ENCODE results near the gene RNU6-7. TPM values are rescaled to one million over a fixed set of nuclear protein-coding genes. Genes with fewer than 3 reads are reported as not detected.

Gene RNU6-7
- total and polyA plus RNA-seq, 4 experiments from 2014 or later, result not detected

DNA sequence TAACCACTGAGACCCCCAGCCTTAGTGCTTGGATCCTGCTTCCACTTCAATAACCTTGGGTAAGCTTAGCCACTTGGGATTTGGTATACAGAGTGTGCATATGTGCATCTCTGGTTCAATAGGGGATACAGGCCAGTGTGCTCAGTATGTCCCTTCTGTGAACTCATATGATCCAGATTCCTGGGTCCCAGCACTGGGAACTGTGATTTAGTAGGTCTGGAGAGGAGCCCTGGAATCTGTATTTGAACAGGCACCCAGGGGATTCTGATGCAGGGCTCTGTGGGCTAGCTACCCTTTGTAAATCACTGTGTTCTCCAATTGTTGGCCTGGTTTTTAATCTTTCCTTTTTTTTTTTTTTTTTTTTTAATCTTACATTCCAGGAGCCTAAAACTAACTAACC lies 11.0 kb downstream of the RNU6-7 start:
- no peaks in the 10 kb centered on the region for H3K36me3 ChIP-seq (ENCODE audit: insufficient read depth, low read length)
- Mint-ChIP-seq H3K27me3 (peaks cover 0 to 8% of the 10 kb centered on the region in 2 donors), H3K4me1 (no peaks in the 10 kb centered on the region), H3K36me3 (no peaks in the 10 kb centered on the region), H3K4me3 (no peak overlapping the region), H3K27ac (no peak overlapping the region), H3K9me3 (peaks cover 0 to 2% (median 0%) of the 10 kb centered on the region in 8 donors)
- H3K9me3 ChIP-seq (ENCODE audit: control insufficient read depth in 1 of 2, low read length in 2 of 2), result no peaks in the 10 kb centered on the region
- intact Hi-C loops (cut with micrococcal nuclease), result no loop called here
- H3K27ac ChIP-seq (ENCODE audit: low read depth, low read length), result no peak overlapping the region
- ChIA-PET CTCF (ENCODE audit: partially characterized antibody) (interaction anchor here (1.0 to 1.3 kb wide), 2 partner anchors 31 to 42 kb away, joined by 3 read pairs; no protein-coding TSS in a partner anchor), POLR2A (ENCODE audit: partially characterized antibody) (no interaction called here)
- no peaks in the 10 kb centered on the region for H3K4me1 ChIP-seq (ENCODE audit: insufficient read depth, low read length)
- no peak for DNase-seq
- no peaks in the 10 kb centered on the region for H3K27me3 ChIP-seq (ENCODE audit: insufficient read depth, low read length)
- no peak overlapping the region for H3K4me3 ChIP-seq (ENCODE audit: low read length in 2 of 2)

DNA sequence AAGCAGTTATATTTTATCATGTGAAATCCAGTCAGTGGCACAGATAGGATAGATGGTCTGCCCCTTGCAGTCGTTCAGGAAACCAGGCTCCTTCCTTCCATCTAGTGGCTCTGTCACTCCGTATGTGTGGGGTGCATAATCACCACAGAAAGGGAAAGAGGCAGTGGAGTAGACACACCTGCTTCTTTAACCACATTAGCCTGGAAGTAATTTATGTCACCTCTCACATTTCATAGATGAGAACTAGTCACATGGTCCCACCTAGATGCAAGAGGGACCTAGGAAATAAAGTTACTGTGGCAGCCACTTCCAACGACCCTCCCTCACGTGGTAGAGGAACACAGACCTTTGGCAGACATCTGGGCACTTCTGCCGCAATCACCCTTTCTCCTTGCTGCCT lies 15.5 kb downstream of the RNU6-7 start:
- Mint-ChIP-seq H3K4me3 (no peak overlapping the region), H3K27ac (no peak overlapping the region), H3K27me3 (peaks cover 7 to 11% of the 10 kb centered on the region in 2 donors), H3K4me1 (no peaks in the 10 kb centered on the region), H3K36me3 (no peaks in the 10 kb centered on the region), H3K9me3 (peaks cover 0 to 2% (median 0%) of the 10 kb centered on the region in 8 donors)
- Histone ChIP-seq H3K27me3 (ENCODE audit: insufficient read depth, low read length) (no peaks in the 10 kb centered on the region), H3K4me3 (ENCODE audit: low read length in 2 of 2) (no peak overlapping the region), H3K4me1 (ENCODE audit: insufficient read depth, low read length) (no peaks in the 10 kb centered on the region), H3K27ac (ENCODE audit: low read depth, low read length) (no peak overlapping the region), H3K9me3 (ENCODE audit: control insufficient read depth in 1 of 2, low read length in 2 of 2) (no peaks in the 10 kb centered on the region), H3K36me3 (ENCODE audit: insufficient read depth, low read length) (no peaks in the 10 kb centered on the region)
- POLR2A ChIA-PET (ENCODE audit: partially characterized antibody), result no interaction called here
- DNase-seq, result no peak
- intact Hi-C loops (cut with micrococcal nuclease), result no loop called here
- CTCF ChIA-PET (ENCODE audit: partially characterized antibody), result no interaction called here

GRCh38 chr14:32224737-32225377 lies 23.0 kb downstream of the RNU6-7 start:
- CTCF ChIA-PET (ENCODE audit: partially characterized antibody), result interaction anchor here (1.1 to 1.4 kb wide), 3 partner anchors 17 to 152 kb away, joined by 3 to 4 read pairs (median 3); no protein-coding TSS in a partner anchor
- H3K4me3 ChIP-seq (ENCODE audit: low read length in 2 of 2), result no peak overlapping the region
- H3K4me1 ChIP-seq (ENCODE audit: insufficient read depth, low read length), result no peaks in the 10 kb centered on the region
- DNase-seq, result no peak
- Mint-ChIP-seq H3K4me1 (no peaks in the 10 kb centered on the region), H3K4me3 (no peak overlapping the region), H3K9me3 (no peaks in the 10 kb centered on the region), H3K36me3 (no peaks in the 10 kb centered on the region), H3K27me3 (peaks cover 2 to 6% of the 10 kb centered on the region in 2 donors), H3K27ac (no peak overlapping the region)
- no peaks in the 10 kb centered on the region for H3K9me3 ChIP-seq (ENCODE audit: control insufficient read depth in 1 of 2, low read length in 2 of 2)
- no peaks in the 10 kb centered on the region for H3K36me3 ChIP-seq (ENCODE audit: insufficient read depth, low read length)
- POLR2A ChIA-PET (ENCODE audit: partially characterized antibody), result no interaction called here
- intact Hi-C loops (cut with micrococcal nuclease), result no loop called here
- no peaks in the 10 kb centered on the region for H3K27me3 ChIP-seq (ENCODE audit: insufficient read depth, low read length)
- H3K27ac ChIP-seq (ENCODE audit: low read depth, low read length), result no peak overlapping the region

- Mint-ChIP-seq H3K4me1 (no peaks in the 10 kb centered on the region), H3K36me3 (no peaks in the 10 kb centered on the region), H3K9me3 (no peaks in the 10 kb centered on the region), H3K27ac (peak overlapping the region in 1 of 7 donors; percentile 13), H3K27me3 (peaks cover 2 to 6% of the 10 kb centered on the region in 2 donors), H3K4me3 (no peak overlapping the region)
- no peaks in the 10 kb centered on the region for H3K36me3 ChIP-seq (ENCODE audit: insufficient read depth, low read length)
- no peak overlapping the region for H3K27ac ChIP-seq (ENCODE audit: low read depth, low read length)
- intact Hi-C loops (cut with micrococcal nuclease), result no loop called here
- ChIA-PET POLR2A (ENCODE audit: partially characterized antibody) (no interaction called here), CTCF (ENCODE audit: partially characterized antibody) (interaction anchor here (1.1 to 1.4 kb wide), 2 partner anchors 18 to 152 kb away, joined by 3 to 4 read pairs; no protein-coding TSS in a partner anchor)
- H3K9me3 ChIP-seq (ENCODE audit: control insufficient read depth in 1 of 2, low read length in 2 of 2), result no peaks in the 10 kb centered on the region
- no peaks in the 10 kb centered on the region for H3K4me1 ChIP-seq (ENCODE audit: insufficient read depth, low read length)
- H3K4me3 ChIP-seq (ENCODE audit: low read length in 2 of 2), result no peak overlapping the region
- DNase-seq, result no peak
- no peaks in the 10 kb centered on the region for H3K27me3 ChIP-seq (ENCODE audit: insufficient read depth, low read length)
Observed at GRCh38 chr14:32225378-32225920, 23.6 kb downstream of the RNU6-7 start.

DNA sequence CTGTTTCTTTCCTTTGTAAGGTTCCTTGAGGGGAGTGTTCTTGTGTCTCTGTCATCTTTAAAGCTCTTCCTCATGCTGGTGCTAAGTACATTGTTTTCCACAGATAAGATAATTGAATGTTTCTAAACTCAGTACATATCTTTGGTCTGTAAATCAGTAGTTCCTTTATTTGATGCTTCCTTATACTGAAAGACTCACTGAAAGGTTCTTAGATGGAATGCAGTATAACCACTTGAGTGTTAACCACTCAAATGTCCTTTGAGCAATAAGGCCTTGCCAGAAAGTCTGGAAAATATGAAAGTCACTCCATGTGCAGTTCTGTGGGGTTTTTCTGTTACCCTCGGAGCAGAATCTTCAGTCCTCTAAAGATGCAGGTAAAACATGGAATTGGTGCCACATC lies 24.2 kb downstream of the RNU6-7 start:
- no peak overlapping the region for H3K27ac ChIP-seq (ENCODE audit: low read depth, low read length)
- H3K4me1 ChIP-seq (ENCODE audit: insufficient read depth, low read length), result no peaks in the 10 kb centered on the region
- Mint-ChIP-seq H3K36me3 (no peaks in the 10 kb centered on the region), H3K4me1 (no peaks in the 10 kb centered on the region), H3K9me3 (no peaks in the 10 kb centered on the region), H3K4me3 (no peak overlapping the region), H3K27me3 (peaks cover 2 to 6% of the 10 kb centered on the region in 2 donors), H3K27ac (no peak overlapping the region)
- ChIA-PET CTCF (ENCODE audit: partially characterized antibody) (no interaction called here), POLR2A (ENCODE audit: partially characterized antibody) (no interaction called here)
- H3K4me3 ChIP-seq (ENCODE audit: low read length in 2 of 2), result no peak overlapping the region
- H3K27me3 ChIP-seq (ENCODE audit: insufficient read depth, low read length), result no peaks in the 10 kb centered on the region
- no peaks in the 10 kb centered on the region for H3K36me3 ChIP-seq (ENCODE audit: insufficient read depth, low read length)
- DNase-seq, result no peak
- intact Hi-C loops (cut with micrococcal nuclease), result no loop called here
- H3K9me3 ChIP-seq (ENCODE audit: control insufficient read depth in 1 of 2, low read length in 2 of 2), result no peaks in the 10 kb centered on the region

- no peaks in the 10 kb centered on the region for H3K36me3 Mint-ChIP-seq
- POLR2A ChIA-PET (ENCODE audit: partially characterized antibody), result no interaction called here
- DNase-seq, result no peak
- peaks cover 0 to 2% (median 0%) of the 10 kb centered on the region in 8 donors for H3K9me3 Mint-ChIP-seq
- peaks cover 12 to 22% (median 15%) of the 10 kb centered on the region in 4 donors for H3K4me1 Mint-ChIP-seq
- Histone ChIP-seq H3K36me3 (ENCODE audit: insufficient read depth, low read length) (no peaks in the 10 kb centered on the region), H3K27ac (ENCODE audit: low read depth, low read length) (no peak overlapping the region), H3K27me3 (ENCODE audit: insufficient read depth, low read length) (no peaks in the 10 kb centered on the region), H3K4me1 (ENCODE audit: insufficient read depth, low read length) (peaks cover 13% of the 10 kb centered on the region), H3K4me3 (ENCODE audit: low read length in 2 of 2) (no peak overlapping the region), H3K9me3 (ENCODE audit: control insufficient read depth in 1 of 2, low read length in 2 of 2) (no peaks in the 10 kb centered on the region)
- intact Hi-C loops (cut with micrococcal nuclease), result no loop called here
- H3K27ac Mint-ChIP-seq, result peak overlapping the region in 2 of 7 donors; percentile 33 to 72
- H3K27me3 Mint-ChIP-seq, result no peaks in the 10 kb centered on the region
- CTCF ChIA-PET (ENCODE audit: partially characterized antibody), result no interaction called here
- H3K4me3 Mint-ChIP-seq, result no peak overlapping the region
Observed at GRCh38 chr14:32230181-32230580, 28.3 kb downstream of the RNU6-7 start.

DNA sequence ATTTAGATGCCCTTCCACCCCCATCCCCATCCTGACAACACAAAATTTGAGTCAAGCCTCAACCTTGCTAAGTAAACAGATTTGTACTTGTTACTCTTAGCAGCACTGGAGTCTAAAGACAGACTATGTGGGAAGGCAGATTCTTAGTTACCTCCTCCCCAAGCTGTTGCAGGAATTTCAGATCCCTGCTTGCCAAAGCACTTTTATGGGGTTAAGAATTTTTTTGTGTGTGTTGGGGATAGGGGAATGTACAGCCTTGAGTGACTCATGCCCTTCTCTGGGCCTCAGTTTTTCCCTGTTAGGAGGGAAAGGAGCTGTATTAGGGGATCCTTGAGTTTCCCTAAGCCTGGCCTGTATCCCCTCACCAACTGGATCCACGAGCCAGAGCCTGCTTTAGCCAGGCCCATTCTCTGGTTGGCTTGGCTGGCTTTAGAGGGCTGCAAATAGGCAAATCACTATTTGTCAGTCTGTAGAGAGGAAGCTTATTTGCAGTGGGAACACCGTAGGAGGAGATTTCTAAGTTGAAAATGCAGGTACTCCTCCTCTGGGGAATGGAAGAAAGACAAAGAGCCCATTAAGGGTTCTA lies 28.9 kb downstream of the RNU6-7 start:
- Histone ChIP-seq H3K27me3 (ENCODE audit: insufficient read depth, low read length) (no peaks in the 10 kb centered on the region), H3K36me3 (ENCODE audit: insufficient read depth, low read length) (no peaks in the 10 kb centered on the region), H3K9me3 (ENCODE audit: control insufficient read depth in 1 of 2, low read length in 2 of 2) (no peaks in the 10 kb centered on the region), H3K4me3 (ENCODE audit: low read length in 2 of 2) (no peak overlapping the region), H3K4me1 (ENCODE audit: insufficient read depth, low read length) (peaks cover 13% of the 10 kb centered on the region), H3K27ac (ENCODE audit: low read depth, low read length) (no peak overlapping the region)
- no peaks in the 10 kb centered on the region for H3K27me3 Mint-ChIP-seq
- intact Hi-C loops (cut with micrococcal nuclease), result no loop called here
- CTCF ChIA-PET (ENCODE audit: partially characterized antibody), result no interaction called here
- no peak for DNase-seq
- POLR2A ChIA-PET (ENCODE audit: partially characterized antibody), result no interaction called here
- no peaks in the 10 kb centered on the region for H3K36me3 Mint-ChIP-seq
- H3K9me3 Mint-ChIP-seq, result peaks cover 0 to 2% (median 0%) of the 10 kb centered on the region in 8 donors
- H3K27ac Mint-ChIP-seq, result no peak overlapping the region
- peaks cover 12 to 22% (median 15%) of the 10 kb centered on the region in 4 donors for H3K4me1 Mint-ChIP-seq
- H3K4me3 Mint-ChIP-seq, result no peak overlapping the region
